HEK293 (cell line): ENCODE measurements around the gene SKI.

Experiments used
- CTCF ChIA-PET: fragments of 350-600 bp; formaldehyde crosslinking; extraction: SDS; loops from one replicate; lab custom pipeline; 2021; ENCODE audit warnings: antibody characterized with exemption; lab: Yijun Ruan, JAX
- POLR2A ChIA-PET: fragments of 300-600 bp; formaldehyde crosslinking; extraction: SDS; loops from one replicate; lab custom pipeline; 2020; ENCODE audit warnings: antibody characterized with exemption, inconsistent platforms; lab: Yijun Ruan, JAX
- H3K27ac ChIP-seq: fragments of 200-500 bp; sonication (Bioruptor generic); 2 replicates; pipeline ENCODE4 v1.5.1; 2014; ENCODE audit warnings: low read depth, low read length, control low read depth, inconsistent platforms; ENCODE audit errors: extremely low read depth
- H3K36me3 ChIP-seq, 2 experiments: fragments of 200-500 bp in 1 of 2; sonication (Bioruptor generic) in 1 of 2; 1 replicate in 1 of 2; 2 replicates in 1 of 2; pipeline ENCODE4 v1.5.1; 2014 to 2017; ENCODE audit warnings: inconsistent platforms in 2 of 2, low read length in 2 of 2; ENCODE audit not compliant: control insufficient read depth in 2 of 2, insufficient read depth in 1 of 2
- H3K4me1 ChIP-seq: fragments of 200-500 bp; sonication (Bioruptor generic); 2 replicates; pipeline ENCODE4 v1.5.1; 2014; ENCODE audit warnings: mild to moderate bottlenecking, low read length, inconsistent platforms; ENCODE audit not compliant: control insufficient read depth, insufficient read depth
- H3K4me3 ChIP-seq: 2 replicates; pipeline ENCODE4 v1.5.1; 2011; ENCODE audit warnings: low read depth, mild to moderate bottlenecking, control low read depth, low read length, moderate library complexity
- H3K9me3 ChIP-seq: fragments of 200-500 bp; sonication (Bioruptor generic); 2 replicates; pipeline ENCODE4 v1.5.1; 2014; ENCODE audit warnings: low read depth, low read length, inconsistent platforms; ENCODE audit not compliant: control insufficient read depth, insufficient read depth
- BCL11B ChIP-seq: fragments of 450-650 bp; formaldehyde crosslinking; IDR thresholded peaks from 2 replicates; pipeline ENCODE4 v1.5.1; 2016; ENCODE audit warnings: low read depth, missing biosample characterization, missing genetic modification characterization
- OSR2 ChIP-seq: fragments of 450-650 bp; formaldehyde crosslinking; IDR thresholded peaks from 2 replicates; pipeline ENCODE4 v1.5.1; 2016; ENCODE audit warnings: missing biosample characterization, missing genetic modification characterization
- SALL2 ChIP-seq: fragments of 450-650 bp; formaldehyde crosslinking; IDR thresholded peaks from 2 replicates; pipeline ENCODE4 v1.5.0; 2017; ENCODE audit warnings: missing biosample characterization, mild to moderate bottlenecking, missing genetic modification characterization, borderline replicate concordance
- SETDB1 ChIP-seq: IDR thresholded peaks from one replicate; pipeline ENCODE4 v1.6.1; 2017; ENCODE audit warnings: mild to moderate bottlenecking, low read length, moderate library complexity, mixed read lengths; ENCODE audit not compliant: insufficient read length
- YY1 ChIP-seq: fragments of 450-650 bp; formaldehyde crosslinking; IDR thresholded peaks from 2 replicates; pipeline ENCODE4 v1.5.1; 2018; ENCODE audit warnings: missing biosample characterization, missing genetic modification characterization
- ZBTB26 ChIP-seq: fragments of 450-650 bp; formaldehyde crosslinking; optimal IDR thresholded peaks from 2 replicates; pipeline ENCODE3; 2016; ENCODE audit warnings: missing biosample characterization, mild to moderate bottlenecking, missing genetic modification characterization
- ZBTB48 ChIP-seq: fragments of 450-650 bp; formaldehyde crosslinking; IDR thresholded peaks from 2 replicates; pipeline ENCODE4 v1.5.1; 2016; ENCODE audit warnings: missing biosample characterization, missing genetic modification characterization
- ZFHX2 ChIP-seq: fragments of 450-650 bp; formaldehyde crosslinking; conservative IDR thresholded peaks from 2 replicates; pipeline ENCODE4 v1.5.1; 2016; ENCODE audit warnings: missing biosample characterization, missing genetic modification characterization
- ZFP3 ChIP-seq: fragments of 450-650 bp; formaldehyde crosslinking; IDR thresholded peaks from 2 replicates; pipeline ENCODE4 v1.5.1; 2016; ENCODE audit warnings: low read depth, missing biosample characterization, missing genetic modification characterization
- ZNF148 ChIP-seq: fragments of 450-650 bp; formaldehyde crosslinking; IDR thresholded peaks from 2 replicates; pipeline ENCODE4 v1.5.0; 2017; ENCODE audit warnings: missing biosample characterization, missing genetic modification characterization, borderline replicate concordance
- ZNF16 ChIP-seq: fragments of 450-650 bp; formaldehyde crosslinking; IDR thresholded peaks from 2 replicates; pipeline ENCODE4 v1.5.1; 2016; ENCODE audit warnings: low read depth, missing biosample characterization, missing genetic modification characterization
- ZNF18 ChIP-seq: fragments of 450-650 bp; formaldehyde crosslinking; IDR thresholded peaks from 2 replicates; pipeline ENCODE4 v1.5.1; 2016; ENCODE audit warnings: missing biosample characterization, missing genetic modification characterization
- ZNF221 ChIP-seq: fragments of 450-650 bp; formaldehyde crosslinking; IDR thresholded peaks from 2 replicates; pipeline ENCODE4 v1.5.1; 2017; ENCODE audit warnings: missing biosample characterization, missing genetic modification characterization, borderline replicate concordance
- ZNF239 ChIP-seq: fragments of 450-650 bp; formaldehyde crosslinking; IDR thresholded peaks from 2 replicates; pipeline ENCODE4 v1.5.1; 2016; ENCODE audit warnings: missing biosample characterization, missing genetic modification characterization
- ZNF311 ChIP-seq: fragments of 450-650 bp; formaldehyde crosslinking; IDR thresholded peaks from 2 replicates; pipeline ENCODE4 v1.5.1; 2017; ENCODE audit warnings: missing biosample characterization, missing genetic modification characterization, borderline replicate concordance
- ZNF362 ChIP-seq: fragments of 450-650 bp; formaldehyde crosslinking; IDR thresholded peaks from 2 replicates; pipeline ENCODE4 v1.5.1; 2016; ENCODE audit warnings: missing biosample characterization, missing genetic modification characterization
- ZNF394 ChIP-seq: fragments of 450-650 bp; formaldehyde crosslinking; IDR thresholded peaks from 2 replicates; pipeline ENCODE4 v1.5.1; 2016; ENCODE audit warnings: missing biosample characterization, missing genetic modification characterization, mild to moderate bottlenecking, moderate library complexity, borderline replicate concordance
- ZNF433 ChIP-seq: fragments of 450-650 bp; formaldehyde crosslinking; IDR thresholded peaks from 2 replicates; pipeline ENCODE4 v1.5.1; 2016; ENCODE audit warnings: missing biosample characterization, missing genetic modification characterization, low read depth
- ZNF529 ChIP-seq: fragments of 450-650 bp; formaldehyde crosslinking; IDR thresholded peaks from 2 replicates; pipeline ENCODE4 v1.5.1; 2017; ENCODE audit warnings: missing genetic modification characterization, missing biosample characterization; ENCODE audit not compliant: insufficient replicate concordance
- ZNF561 ChIP-seq: fragments of 450-650 bp; IDR thresholded peaks from 2 replicates; pipeline ENCODE4 v1.5.1; 2018; ENCODE audit warnings: missing biosample characterization, missing genetic modification characterization, borderline replicate concordance
- ZNF585B ChIP-seq: fragments of 450-650 bp; formaldehyde crosslinking; IDR thresholded peaks from 2 replicates; pipeline ENCODE4 v1.5.1; 2016; ENCODE audit warnings: missing biosample characterization, missing genetic modification characterization
- ZNF610 ChIP-seq: fragments of 450-650 bp; formaldehyde crosslinking; IDR thresholded peaks from 2 replicates; pipeline ENCODE4 v1.5.1; 2016; ENCODE audit warnings: missing biosample characterization, missing genetic modification characterization, borderline replicate concordance
- ZNF621 ChIP-seq: fragments of 450-650 bp; formaldehyde crosslinking; IDR thresholded peaks from 2 replicates; pipeline ENCODE4 v1.5.1; 2017; ENCODE audit warnings: missing biosample characterization, missing genetic modification characterization
- ZNF624 ChIP-seq: fragments of 450-650 bp; formaldehyde crosslinking; IDR thresholded peaks from 2 replicates; pipeline ENCODE4 v1.5.1; 2017; ENCODE audit warnings: missing biosample characterization, missing genetic modification characterization
- ZNF658 ChIP-seq: fragments of 450-650 bp; formaldehyde crosslinking; IDR thresholded peaks from 2 replicates; pipeline ENCODE4; 2016; ENCODE audit warnings: missing biosample characterization, missing genetic modification characterization
- ZNF677 ChIP-seq: fragments of 450-650 bp; IDR thresholded peaks from 2 replicates; pipeline ENCODE4 v1.5.0; 2018; ENCODE audit warnings: missing biosample characterization, mild to moderate bottlenecking, missing genetic modification characterization, moderate library complexity
- ZNF701 ChIP-seq: fragments of 450-650 bp; formaldehyde crosslinking; IDR thresholded peaks from 2 replicates; pipeline ENCODE4 v1.5.1; 2016; ENCODE audit warnings: missing biosample characterization, missing genetic modification characterization
- ZNF768 ChIP-seq: fragments of 450-650 bp; formaldehyde crosslinking; IDR thresholded peaks from 2 replicates; pipeline ENCODE4 v1.5.1; 2018; ENCODE audit warnings: missing biosample characterization, mild to moderate bottlenecking, missing genetic modification characterization
- ZNF837 ChIP-seq: fragments of 450-650 bp; formaldehyde crosslinking; IDR thresholded peaks from 2 replicates; pipeline ENCODE4 v1.5.1; 2016; ENCODE audit warnings: missing biosample characterization, missing genetic modification characterization

SKI gene

GRCh38 chr1:2303781-2304180 lies 75.7 kb downstream of the SKI start:
- Histone ChIP-seq H3K4me3 (no peak overlapping the region), H3K4me1 (peaks cover 7% of the 10 kb centered on the region), H3K27ac (no peak overlapping the region), H3K36me3 (peaks cover 0 to 73% of the 10 kb centered on the region in 2 experiments; a peak in 1 of 3 replicates)
- CTCF ChIA-PET: no interaction called here
- TF ChIP-seq OSR2 (no peak), SALL2 (tag by site-specific recombination) (no peak), ZNF394 (tag by site-specific recombination) (no peak), ZNF610 (tag by site-specific recombination) (no peak), YY1 (tag by site-specific recombination) (no peak), ZNF677 (no peak), ZFHX2 (no peak), ZNF362 (tag by site-specific recombination) (no peak), ZNF658 (tag by site-specific recombination) (no peak), BCL11B (tag by site-specific recombination) (no peak), ZNF768 (tag by site-specific recombination) (no peak), ZNF221 (tag by site-specific recombination) (no peak), ZNF701 (tag by site-specific recombination) (no peak), ZNF621 (no peak), ZNF585B (tag by site-specific recombination) (no peak), ZNF18 (tag by site-specific recombination) (no peak), ZNF433 (tag by site-specific recombination) (no peak), ZBTB48 (no peak)
- TF ChIP-seq, all 188 proteins: peak for 0
- H3K9me3 ChIP-seq: no peaks in the 10 kb centered on the region
- POLR2A ChIA-PET: no interaction called here

- POLR2A ChIA-PET: no interaction called here
- Histone ChIP-seq H3K27ac (no peak overlapping the region), H3K4me3 (no peak overlapping the region), H3K9me3 (no peaks in the 10 kb centered on the region), H3K36me3 (peaks cover 0 to 78% of the 10 kb centered on the region in 2 experiments; a peak in 1 of 3 replicates), H3K4me1 (peaks cover 7% of the 10 kb centered on the region)
- CTCF ChIA-PET: no interaction called here
- TF ChIP-seq ZNF311 (tag by site-specific recombination) (no peak), ZBTB26 (no peak), ZNF148 (no peak), ZNF239 (tag by site-specific recombination) (no peak), ZNF16 (tag by site-specific recombination) (no peak), SETDB1 (no peak), ZNF624 (tag by site-specific recombination) (no peak), ZNF561 (tag by site-specific recombination) (no peak), ZFP3 (tag by site-specific recombination) (no peak), ZNF837 (no peak), ZNF529 (tag by site-specific recombination) (no peak)
Observed at GRCh38 chr1:2304282-2304681, 76.2 kb downstream of the SKI start.
